OCI-LY3 (cell line): Measurements from ENCODE around the gene SCLY.

Experiments used
- EZH2phosphoT487 ChIP-seq: fragments of 200-600 bp; shearing (Covaris generic); IDR thresholded peaks from 2 replicates; pipeline ENCODE4 v1.6.1; 2018; ENCODE audit warnings: antibody characterized with exemption, mixed run types, low read depth
- TF ChIP-seq, protein P1 (sequence below): fragments of 200-600, 300-600 bp; sonication (generic); IDR thresholded peaks from 2 replicates; pipeline ENCODE4 v1.5.1; 2014; ENCODE audit warnings: antibody characterized with exemption, low read length, low read depth

GRCh38 chr2:238069877-238070276 is 9.1 kb downstream of the SCLY start:
- TF ChIP-seq, protein P1, sequence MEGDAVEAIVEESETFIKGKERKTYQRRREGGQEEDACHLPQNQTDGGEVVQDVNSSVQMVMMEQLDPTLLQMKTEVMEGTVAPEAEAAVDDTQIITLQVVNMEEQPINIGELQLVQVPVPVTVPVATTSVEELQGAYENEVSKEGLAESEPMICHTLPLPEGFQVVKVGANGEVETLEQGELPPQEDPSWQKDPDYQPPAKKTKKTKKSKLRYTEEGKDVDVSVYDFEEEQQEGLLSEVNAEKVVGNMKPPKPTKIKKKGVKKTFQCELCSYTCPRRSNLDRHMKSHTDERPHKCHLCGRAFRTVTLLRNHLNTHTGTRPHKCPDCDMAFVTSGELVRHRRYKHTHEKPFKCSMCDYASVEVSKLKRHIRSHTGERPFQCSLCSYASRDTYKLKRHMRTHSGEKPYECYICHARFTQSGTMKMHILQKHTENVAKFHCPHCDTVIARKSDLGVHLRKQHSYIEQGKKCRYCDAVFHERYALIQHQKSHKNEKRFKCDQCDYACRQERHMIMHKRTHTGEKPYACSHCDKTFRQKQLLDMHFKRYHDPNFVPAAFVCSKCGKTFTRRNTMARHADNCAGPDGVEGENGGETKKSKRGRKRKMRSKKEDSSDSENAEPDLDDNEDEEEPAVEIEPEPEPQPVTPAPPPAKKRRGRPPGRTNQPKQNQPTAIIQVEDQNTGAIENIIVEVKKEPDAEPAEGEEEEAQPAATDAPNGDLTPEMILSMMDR: no peak
- TF ChIP-seq EZH2phosphoT487: no peak
